GM11168 (cell line): ENCODE data around the gene SGSH.

Experiments
- in situ Hi-C: fragments of 300-500 bp; cut with MboI; formaldehyde crosslinking; loops from one replicate; pipeline ENCODE4 v1.12.0; 2022; ENCODE audit warnings: low sequenced_read_pairs; ENCODE audit not compliant: unreplicated experiment

The SGSH gene

DNA sequence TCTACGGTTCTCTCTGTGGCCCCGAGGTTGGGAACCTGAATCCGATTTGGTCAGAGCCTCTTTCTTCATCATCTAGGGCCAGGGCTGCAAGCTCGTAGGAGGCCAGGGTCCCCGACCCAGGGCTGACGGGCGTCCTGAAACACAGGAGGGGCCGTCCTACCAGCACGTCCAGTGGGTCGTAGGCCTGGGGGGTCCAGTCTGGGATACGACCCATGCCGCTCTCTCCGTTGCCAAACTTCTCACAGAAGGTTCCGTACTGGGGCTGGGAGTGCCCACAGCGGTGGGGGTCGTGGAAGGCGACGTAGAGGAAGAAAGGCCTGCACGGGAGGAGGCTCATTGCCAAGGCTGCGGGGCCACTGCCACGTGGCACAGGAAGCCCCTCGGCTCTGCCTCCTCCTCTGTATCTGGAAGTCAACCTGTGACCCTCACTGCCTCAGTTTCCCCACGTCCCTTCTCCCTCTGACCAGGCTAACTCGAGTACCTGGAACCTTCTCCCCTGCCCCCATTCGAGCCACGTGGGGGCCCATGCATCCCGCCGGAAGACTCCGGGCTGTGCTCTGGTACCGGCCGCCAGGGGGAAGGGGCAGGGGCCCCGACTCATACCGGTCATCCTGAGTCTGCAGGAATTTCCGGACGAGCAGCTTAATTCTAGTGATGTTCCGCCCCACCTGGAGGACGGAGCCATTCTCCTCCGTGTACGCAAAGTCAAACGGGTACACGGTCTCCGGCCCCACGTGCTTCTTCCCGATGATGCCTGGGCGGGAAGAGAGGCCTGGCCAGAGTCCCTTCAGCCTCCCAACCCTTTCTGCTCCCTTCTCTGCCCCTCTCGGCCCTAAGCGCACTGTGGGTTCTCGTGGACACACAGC is 5.9 kb downstream of the SGSH start:
- in situ Hi-C loops = no loop called here

DNA sequence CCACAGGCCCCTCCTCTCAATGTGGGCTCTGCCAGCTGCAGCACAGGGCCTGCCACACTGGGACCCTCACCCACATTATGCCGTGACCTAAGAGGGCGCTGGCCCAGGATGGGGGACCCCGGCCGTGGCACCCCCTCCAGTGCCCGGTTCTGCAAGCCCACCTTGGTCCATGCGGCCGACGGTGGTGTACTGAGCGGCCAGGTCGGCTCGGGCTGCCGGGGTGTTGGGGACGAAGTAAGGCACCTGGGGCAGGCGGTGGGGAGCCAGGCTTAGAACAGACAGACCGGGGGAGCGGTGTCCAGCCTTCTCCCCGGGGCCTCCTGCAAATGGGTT is 6.5 kb downstream of the SGSH start:
- in situ Hi-C loops = no loop called here

DNA sequence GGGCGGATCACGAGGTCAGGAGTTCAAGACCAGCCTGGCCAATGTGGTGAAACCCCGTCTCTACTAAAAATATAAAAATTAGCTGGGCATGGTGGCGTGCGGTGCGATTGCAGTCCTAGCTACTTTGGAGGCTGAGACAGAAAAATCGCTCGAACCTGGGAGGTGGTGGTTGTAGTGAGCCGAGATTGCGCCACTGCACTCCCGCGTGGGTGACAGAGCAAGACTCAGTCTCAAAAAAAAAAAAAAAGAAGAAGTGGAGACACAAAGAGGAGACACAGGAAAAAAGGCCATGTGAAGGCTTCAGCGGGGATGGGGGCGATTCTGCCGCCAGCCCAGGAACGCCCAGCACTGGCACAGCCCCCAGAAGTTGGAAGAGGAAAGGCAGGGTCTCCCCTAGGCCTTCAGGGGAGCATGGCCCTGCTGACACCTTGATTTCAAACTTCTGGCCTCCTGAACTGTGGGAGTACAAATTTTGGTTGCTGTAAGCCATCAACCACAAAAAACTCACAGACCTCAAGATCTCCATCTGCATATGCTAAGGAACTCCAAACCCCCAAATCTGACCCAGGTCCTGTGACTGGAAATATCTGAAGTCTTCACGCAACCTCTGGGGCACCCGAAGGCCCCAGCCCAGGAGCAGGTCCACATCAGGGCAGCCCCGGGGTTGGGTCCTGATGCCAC is 7.0 kb downstream of the SGSH start:
- in situ Hi-C loops = no loop called here

DNA sequence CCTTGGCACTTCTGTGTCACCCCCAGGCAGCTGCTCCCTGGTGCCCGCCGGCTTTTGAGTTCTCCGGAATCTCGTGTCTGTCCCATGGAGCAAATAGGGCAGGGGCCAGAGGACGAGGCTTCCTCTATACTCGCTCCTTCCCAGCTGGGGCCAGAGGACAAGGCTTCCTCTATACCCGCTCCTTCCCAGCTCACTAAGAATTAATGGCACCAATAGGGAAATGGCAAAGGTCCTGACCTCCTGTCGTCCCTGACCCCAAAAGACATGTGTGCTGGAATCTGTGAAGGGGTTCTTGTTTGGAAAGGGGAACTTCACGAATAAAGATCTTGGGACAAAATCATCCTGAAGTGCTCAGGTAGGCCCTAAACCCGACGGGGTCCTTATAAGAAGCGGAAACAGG is 7.6 kb downstream of the SGSH start:
- in situ Hi-C loops = no loop called here

DNA sequence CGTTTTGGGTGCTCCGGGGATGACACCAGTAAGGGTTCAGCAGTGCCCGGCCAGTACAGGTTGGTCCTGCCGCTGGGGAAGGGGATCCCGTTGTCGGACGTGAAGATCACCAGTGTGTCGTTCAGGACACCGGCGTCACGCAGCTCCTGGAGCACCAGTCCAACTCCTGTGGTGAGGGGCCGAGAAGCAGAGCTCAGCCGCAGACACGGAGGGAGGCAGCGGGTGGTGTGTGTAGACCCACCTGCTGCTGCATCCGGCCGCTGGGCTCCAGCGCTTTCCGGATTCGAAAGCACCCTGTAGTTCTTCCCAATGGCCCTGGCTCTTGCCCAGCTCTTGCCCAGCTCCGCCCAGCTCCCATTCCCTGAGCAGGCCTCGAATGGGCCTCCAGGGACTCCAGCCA is 8.0 kb downstream of the SGSH start:
- in situ Hi-C loops = no loop called here

DNA sequence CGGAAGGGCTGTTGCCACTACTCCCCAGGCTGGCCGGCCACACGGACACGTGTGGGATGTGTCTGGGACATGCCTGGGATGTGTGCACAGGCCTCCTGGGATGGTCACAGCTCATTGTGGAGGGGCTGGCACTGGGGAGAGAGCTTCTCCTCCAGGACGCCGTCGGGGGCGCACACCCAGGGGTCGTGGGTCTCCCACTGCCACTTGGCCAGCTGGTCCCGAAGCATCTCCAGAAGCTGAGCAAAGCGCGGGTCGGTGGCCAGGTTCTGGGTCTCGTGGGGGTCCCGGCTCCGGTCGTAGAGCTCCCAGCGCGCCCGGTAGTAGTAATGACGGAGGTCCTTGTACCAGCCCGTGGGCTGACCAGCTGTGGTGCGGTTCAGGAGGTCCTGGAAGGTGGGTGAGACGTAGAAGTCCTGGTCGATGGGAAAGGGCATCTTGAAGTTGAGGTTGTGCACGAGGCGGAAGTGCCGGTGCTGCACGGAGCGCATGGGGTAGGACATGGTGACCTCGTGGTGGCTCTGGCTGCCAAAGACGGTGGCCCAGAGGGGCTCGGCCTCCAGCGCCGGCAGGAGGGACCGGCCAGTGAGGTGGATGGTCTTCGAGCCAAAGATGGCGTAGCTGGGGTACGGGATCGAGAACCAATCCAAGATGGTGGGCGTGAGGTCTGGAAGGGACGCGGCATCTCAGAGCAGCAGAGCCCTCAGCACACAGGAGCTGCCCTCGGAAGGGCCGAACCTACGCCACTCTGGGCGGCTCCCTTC is 9.6 kb downstream of the SGSH start:
- in situ Hi-C loops = no loop called here

DNA sequence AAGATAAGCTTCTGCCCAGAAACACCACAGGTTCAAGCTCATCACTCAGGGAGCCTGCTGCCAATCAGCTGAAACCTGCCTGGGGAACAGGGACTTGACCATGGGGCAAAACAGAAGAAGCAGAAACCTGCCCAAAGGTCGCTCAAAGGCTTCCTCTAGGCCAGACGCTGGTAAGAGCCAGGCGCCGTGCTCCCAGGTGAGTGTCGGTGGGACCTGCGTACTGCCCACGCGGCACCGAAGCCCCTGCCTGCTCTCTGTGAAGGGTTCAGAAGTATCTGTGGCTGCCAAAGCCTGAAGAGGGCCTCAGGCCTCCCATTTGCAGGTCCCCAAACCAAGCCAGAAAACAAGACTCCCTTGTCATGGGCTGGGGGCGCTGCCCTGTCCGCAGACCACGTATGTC is 10.4 kb downstream of the SGSH start:
- in situ Hi-C loops = no loop called here

DNA sequence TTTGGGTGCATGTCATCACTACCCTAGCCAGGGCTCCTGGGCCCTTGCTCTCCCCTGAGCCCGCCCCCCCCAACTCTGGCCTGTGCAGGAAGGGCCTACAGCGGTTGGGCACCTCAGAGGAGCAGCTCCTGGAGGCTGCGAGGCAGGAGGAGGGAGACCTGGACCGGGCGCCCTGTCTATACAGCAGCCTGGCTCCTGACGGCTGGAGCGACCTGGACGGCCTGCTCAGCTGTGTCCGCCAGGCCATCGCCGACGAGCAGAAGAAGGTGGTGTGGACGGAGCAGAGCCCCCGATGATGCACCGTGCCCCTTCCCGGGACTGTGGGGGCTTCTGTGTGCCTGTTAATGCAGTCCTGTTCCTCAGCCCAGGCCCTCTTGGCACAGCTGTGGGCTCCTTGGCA is 12.1 kb downstream of the SGSH start:
- in situ Hi-C loops = no loop called here

DNA sequence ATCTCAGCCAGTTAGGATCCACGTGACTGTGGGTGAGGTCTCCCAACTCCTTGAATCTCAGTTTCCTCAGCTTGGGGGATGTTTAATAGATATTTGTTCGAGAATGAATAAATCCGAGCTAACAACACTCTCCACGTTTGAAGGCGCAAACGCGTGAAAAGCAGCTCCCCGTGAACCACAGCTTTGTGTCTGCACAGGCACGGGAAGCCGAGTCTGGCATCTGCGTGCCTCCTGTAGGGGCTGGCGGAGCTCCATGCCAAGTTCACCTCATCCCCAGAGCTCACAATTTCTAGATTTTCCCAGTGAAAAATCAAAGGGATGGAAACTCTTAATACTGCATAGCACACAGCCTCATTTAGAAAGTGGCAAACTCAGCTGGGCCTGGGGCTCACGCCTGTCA is 14.3 kb downstream of the SGSH start:
- in situ Hi-C loops = no loop called here

DNA sequence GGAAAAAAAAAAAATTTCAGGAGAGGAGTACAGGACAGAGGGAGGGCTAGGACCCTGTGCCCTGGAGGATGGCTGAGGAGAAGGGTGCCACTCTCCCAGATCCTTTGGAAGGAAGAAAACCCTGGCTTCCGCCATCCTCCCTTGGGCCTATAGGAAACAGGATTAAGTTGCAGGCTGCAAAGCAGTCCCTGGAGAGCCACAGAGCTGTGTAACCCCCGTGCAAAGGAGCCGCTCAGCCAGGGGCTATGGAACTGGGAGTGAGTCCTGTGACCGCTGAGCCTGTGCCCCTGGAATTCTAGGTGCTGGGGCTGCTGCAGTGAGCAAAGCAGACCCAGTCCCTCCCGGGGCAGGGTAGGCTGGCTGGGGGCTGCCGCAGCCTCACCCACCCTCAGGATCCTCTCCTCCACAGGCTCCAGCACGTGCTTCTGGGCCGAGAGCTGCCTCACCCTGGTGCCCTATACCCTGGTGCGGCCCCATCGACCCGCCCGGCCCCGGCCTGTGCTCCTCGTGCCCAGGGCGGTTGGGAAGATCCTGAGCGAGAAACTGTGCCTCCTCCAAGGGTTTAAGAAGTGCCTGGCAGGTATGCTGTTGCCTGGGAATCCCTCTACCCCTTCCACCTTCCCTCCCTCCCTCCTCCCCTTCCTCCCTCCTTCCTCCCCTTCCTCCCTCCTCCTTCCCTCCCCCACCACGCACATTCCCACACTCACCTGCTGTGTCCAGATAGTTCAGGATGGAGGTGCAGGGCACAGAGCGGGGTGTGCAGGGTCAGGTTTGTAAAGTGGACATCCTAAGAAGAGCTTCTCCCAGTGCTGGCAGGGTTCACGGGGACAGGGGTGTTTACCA is 15.3 kb downstream of the SGSH start:
- in situ Hi-C loops = no loop called here

DNA sequence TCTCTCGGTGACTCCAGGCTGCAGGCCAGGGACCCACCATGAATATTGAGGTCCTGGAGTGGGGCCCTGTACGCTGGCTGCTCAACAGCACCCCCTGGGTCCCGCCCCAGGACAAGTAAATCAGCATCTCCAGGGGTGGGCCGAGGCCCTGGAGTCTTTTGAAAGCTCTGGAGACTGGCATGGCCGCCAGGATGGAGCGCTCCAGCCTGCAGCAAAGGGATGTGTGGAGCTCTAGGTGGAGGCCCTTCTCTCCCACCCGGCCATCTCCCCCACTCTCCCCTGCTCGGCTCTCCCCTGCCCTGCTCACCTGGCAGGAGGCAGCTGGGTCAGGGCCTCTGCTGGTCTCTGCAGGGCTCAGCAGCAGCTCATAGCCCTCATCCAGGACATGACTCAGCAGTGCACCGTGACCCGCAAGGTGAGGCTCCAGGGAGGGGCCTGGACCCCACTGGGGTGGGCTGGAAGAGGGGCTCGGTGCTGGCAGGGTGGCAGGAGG is 16.6 kb downstream of the SGSH start:
- in situ Hi-C loops = no loop called here

DNA sequence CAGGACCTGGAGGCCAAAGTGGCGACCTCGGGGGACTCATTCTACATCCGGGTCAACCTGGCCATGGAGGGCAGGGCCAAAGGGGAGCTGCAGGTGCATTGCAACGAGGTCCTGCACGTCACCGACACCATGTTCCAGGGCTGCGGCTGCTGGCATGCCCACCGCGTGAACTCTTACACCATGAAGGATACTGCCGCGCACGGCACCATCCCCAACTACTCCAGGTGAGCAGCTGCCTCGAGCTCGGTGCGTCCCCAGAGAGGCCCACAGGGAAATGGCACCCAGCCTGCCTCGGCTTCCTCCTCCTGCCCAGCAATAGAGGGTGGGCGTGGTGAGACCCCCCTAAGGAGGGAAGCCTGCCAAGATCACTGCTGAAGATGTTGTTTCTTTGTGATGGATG is 17.9 kb downstream of the SGSH start:
- in situ Hi-C loops = no loop called here

DNA sequence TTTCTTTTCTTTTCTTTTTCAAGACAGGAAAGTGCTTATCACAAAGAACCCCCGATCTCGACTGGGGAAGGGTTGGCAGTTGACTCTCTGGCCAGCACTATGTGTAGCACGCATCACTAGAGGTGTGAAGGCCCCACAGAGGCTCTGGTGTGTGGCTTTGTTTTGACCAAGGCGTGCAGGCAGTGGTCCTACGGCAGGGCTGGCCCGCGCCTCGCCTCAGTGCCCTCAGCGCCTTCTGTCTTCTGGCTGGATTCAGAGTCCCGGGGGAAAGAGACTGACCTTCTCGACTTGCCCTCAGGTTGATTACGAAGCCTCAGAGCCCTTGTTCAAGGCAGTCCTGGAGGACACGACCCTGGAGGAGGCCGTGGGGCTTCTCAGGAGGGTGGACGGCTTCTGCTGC is 18.7 kb downstream of the SGSH start:
- in situ Hi-C loops = no loop called here

DNA sequence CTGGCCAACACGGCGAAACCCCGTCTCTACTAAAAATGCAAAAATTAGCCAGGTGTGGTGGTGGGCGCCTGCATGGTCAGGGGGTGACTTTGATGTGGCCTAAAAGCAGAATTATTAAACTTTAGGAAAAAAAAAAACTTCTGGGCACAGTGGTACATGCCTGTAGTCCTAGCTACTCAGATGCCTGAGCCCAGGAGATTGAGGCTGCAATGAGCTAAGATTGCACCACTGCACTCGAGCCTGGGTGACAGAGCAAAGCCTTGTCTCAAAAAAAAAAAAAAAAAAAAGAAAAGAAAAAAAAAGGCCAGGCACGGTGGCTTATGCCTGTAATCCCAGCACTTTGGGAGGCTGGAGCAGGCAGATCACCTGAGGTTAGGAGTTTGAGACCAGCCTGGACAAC is 20.8 kb downstream of the SGSH start:
- in situ Hi-C loops = loop anchor here (10.0 kb wide), 1 partner anchor 56 kb away; no protein-coding TSS in a partner anchor

DNA sequence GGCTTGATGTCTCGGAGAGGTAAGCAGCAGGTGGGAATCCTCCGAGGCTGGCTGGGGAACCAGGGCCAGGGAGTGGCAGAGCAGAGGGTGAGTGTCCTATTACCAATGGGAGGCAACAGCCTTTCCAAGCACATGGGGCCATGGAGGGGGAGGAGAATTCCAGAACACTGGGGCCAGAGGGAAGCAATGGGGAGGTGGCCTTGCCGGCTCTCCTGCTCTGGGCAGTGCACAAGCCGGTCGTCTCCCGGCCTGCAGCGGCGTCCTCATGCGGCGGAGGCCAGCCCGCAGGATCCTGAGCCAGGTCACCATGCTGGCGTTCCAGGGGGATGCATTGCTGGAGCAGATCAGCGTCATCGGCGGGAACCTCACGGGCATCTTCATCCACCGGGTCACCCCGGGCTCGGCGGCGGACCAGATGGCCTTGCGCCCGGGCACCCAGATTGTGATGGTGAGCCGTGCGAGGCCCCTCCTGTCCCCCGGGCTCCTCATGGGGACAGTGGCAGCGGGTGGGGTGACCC is 21.9 kb downstream of the SGSH start:
- in situ Hi-C loops = loop anchor here (10.0 kb wide), 1 partner anchor 57 kb away; no protein-coding TSS in a partner anchor

DNA sequence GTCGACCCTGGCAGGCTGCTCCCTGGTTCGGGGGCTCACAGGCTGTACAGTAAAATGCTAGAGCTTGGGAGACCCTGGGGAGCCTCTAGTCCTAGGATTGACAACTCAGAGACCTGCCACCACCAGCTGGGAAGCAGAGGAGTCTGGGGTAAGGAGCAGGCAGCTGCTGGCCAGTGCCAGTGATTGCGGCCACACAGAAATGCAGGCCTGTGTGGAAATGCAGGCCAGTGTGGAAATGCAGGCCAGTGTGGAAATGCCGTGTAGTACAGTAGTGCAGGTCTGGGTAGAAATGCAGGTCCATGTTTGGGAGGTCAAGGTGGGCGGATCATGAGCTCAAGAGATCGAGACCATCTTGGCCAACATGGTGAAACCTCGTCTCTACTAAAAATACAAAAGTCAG is 23.5 kb downstream of the SGSH start:
- in situ Hi-C loops = loop anchor here (10.0 kb wide), 1 partner anchor 58 kb away; no protein-coding TSS in a partner anchor

DNA sequence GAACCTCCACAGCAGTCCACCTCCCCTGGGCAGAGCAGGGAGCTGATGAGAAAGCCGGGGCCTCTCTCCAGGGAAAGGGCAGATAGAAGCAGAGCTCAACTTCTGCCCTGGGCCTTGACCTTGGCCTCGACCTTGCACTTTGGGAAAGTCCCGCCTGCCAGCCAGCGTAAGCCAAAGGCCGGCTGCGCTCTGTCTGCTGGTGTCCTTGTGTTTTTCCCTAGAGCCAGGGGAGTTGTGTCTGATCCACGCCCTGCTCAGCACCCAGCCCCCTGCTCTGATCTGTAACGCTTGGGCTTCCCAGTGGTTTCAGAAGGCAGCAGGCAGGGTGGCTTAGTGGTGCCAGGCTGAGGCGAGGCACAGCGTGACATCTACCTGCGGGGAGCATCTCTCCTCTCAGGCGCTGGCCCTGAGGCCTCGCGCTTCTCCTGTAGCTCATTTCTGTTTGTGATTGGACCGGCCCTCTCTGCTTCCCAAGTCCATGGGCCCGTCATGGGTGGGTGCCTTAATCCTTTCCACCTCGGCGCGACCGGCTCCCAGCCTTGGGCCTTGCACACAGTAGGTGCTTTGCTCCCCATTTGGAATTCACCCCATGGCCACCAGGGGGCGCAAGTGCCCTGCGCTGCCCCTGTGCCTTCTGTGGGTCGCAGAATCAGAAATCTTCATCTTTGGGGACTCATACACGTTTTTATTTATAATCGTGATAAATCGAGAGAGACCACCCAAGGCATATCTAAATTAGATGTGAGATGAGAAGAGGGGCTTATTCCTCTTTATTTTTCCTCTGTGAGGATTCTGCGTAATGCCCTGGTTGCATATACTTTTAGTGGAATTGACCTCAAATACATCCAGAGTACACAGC is 24.2 kb downstream of the SGSH start:
- in situ Hi-C loops = loop anchor here (10.0 kb wide), 1 partner anchor 59 kb away; no protein-coding TSS in a partner anchor

DNA sequence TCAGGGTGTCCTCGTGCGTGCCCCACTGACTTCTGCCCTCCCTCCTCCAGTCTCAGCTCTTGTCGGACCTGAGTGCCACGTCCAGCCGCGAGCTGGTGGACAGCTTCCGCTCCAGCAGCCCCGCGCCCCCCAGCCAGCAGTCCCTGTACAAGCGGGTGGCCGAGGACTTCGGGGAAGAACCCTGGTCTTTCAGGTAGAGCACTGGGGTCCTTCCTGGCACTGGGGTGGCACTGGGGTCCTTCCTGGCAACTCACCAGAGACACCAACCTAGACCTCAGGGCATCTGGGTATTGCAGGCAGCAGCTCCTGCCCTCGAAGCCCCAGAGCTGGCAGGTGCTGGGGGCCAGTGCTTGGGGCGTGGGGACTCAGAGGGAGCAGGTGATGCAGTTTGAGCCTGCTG is 25.0 kb downstream of the SGSH start:
- in situ Hi-C loops = loop anchor here (10.0 kb wide), 1 partner anchor 60 kb away; no protein-coding TSS in a partner anchor
